Activated CD8-positive, alpha-beta memory T cell treated with anti-CD3 and anti-CD28 coated beads, Interleukin-2, amount 50 U/mL, for 1 hour (primary cell): Measurements from ENCODE around the gene DOCK6.

ENCODE experiments used
- DNase-seq: peaks from one replicate; pipeline ENCODE4 v3.0.0-alpha.2; 2020; ENCODE audit errors: extremely low read depth

Gene DOCK6

DNA sequence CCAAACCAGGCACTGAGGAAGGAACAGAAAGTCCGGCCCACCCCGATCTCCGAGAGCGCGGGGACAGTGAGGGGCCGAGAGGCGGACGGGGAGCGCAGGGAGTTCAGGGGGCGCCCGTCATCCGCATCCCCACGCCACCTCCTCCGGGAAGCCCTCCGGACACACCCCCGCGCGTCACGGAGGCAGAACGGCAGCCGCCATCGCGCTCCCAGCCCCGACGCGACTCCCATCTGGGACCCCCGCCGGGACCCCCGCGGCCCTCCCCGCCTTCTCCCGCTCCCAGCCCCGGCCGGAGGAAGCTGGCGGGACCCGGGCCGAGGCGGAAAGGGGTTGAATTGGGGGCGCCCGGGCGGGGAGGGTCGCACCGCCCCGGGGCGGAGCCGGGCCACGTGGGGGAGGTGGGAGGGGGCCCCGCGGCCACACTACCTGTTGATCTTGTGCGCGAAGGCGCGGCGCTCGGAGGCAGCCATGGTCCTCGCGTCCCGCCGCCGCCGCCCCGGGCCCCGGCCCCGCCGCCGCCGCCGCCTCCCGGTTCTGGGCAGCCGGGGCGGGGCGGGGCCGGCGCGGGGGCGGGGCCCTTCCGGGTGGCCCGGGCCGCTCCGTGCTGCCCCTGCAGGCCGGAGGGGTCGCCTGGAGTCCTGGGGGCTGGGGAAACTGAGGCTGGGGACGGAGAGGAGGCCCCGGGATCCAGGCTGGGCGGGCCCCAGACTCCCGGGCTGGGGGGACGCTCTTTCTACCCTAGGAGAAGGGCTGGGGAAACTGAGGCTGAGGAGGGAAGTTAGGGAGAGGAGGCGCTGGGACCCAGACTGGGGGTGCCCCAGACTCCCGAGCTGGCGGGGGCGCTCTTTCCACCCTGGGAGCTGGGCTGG, at the start of gene DOCK6:
Gene DOCK6, minus strand, starts transcription at position 554 of the 869 bp plus-strand sequence. Its CDS starts 84 bp downstream, at position 470.
- no peak for DNase-seq

DNA sequence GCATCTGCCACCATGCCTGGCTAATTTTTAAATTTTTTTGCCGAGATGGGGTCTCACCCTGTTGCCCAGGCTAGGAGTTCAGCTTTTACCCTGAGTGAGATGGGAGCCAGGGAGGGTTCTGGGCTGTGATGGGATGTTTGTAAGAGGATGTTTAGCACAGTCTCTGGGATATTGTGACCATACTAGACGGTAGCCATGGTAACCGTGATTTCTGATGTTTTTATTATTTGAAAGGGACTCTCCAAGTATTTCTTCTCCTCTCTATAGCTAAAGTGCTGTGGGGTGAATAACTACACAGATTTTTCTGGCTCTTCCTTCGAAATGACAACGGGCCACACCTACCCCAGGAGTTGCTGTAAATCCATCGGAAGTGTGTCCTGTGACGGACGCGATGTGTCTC, 44.0 kb upstream of the DOCK6 start:
- DNase-seq = no peak

- DNase-seq = no peak
These were observed 42.6 kb upstream of the DOCK6 start for GRCh38 chr19:11304936-11305335.

GRCh38 chr19:11300811-11301120, 38.4 kb upstream of the DOCK6 start:
- no peak for DNase-seq

DNA sequence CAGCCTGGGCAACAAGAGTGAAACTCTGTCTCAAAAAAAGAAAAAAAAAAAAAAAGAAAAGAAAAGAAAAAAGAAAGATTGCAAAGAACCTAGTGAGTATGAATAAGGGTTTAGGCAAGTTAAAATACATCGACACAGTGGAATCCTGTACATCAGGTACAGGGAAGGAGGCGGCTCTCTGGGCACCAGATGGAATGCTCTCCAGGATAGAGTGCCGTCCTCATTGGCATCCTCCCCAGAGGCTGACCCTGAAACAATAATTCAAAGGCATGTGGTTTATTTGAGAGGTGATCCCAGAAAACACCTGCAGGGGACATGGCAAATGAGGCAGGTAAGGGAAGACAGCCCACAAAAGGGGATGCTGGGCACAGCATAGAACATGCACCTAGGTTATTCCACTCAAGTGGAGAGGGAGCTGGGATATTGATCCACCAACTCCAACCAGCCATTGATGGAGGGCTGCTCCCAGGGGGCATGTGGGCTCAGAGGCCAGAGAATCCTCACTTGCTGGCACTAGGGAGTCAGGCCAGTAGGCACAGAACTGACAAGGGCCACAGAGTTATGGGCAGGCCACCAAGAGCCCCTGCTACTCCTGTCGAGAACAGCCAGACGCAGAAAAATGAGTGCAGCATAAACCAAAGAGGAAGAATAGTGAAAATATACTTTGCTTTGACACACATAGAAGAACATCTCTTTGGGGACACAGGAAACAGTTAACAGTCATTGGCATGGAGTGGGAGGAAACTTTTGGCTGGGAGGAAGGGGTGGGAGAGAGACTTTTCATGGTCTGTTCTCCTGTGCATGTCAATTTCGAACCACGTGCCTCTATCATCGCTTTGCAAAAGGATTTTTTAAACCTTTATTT, 37.9 kb upstream of the DOCK6 start:
- DNase-seq = no peak

- DNase-seq = no peak
These were observed 33.9 kb upstream of the DOCK6 start for GRCh38 chr19:11296264-11296663.

GRCh38 chr19:11295665-11296245, 33.4 kb upstream of the DOCK6 start, which contains the start of gene TSPAN16:
Gene TSPAN16 (plus strand): TSS chr19:11296160. CDS start chr19:11296298, 138 bp downstream.
- DNase-seq = no peak

- no peak for DNase-seq
These were observed 32.9 kb upstream of the DOCK6 start for GRCh38 chr19:11295180-11295579.

DNA sequence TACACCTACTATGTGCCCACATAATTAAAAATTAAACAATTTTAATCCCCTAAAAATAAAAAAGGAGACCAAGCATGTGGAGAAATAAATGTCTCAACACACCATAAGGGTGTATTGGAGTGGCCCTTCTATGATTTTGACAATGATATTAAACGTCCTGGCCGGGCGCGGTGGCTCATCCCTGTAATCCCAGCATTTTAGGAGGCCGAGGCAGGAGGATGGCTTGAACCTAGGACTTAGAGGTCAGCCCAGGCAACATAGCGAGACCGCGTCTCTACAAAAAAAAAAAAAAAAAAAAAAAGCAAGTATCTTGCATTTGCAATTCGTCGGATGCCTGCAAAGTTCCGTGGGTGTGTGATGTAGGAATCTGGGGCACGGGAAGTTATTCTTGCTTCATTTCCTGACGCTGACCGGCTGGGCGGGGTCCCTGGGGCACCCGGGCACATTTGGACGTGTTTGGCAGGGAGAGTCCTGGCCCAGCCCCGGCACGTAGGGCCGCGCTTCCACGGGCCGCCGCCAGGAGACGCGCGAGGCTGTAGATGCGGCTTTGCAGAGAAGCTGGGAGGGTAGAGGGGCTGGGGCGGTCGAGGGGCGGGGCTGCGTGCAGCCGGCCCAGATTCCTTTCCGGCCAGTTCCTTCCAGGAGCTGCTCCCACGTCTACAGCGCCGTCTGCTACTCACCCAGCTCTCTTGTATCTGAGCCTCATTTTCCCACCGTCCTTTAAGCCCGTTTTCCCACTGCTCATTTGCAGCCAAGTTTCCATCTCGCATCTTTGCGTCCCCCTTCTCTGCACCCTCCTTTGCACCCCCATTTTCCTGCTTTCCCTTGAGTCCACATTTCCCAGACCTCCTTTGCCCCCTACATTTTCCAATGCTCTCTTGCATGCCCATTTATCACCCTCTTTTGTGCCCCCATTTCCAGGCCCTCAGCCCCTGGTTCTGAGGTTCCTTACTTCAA, 31.4 kb upstream of the DOCK6 start:
- DNase-seq = no peak

- DNase-seq = no peak
These were observed 29.7 kb upstream of the DOCK6 start for GRCh38 chr19:11291991-11292390.

GRCh38 chr19:11291415-11291814, 29.1 kb upstream of the DOCK6 start:
- DNase-seq = no peak

GRCh38 chr19:11290256-11290655, 27.9 kb upstream of the DOCK6 start:
- no peak for DNase-seq

GRCh38 chr19:11288349-11288748, 26.0 kb upstream of the DOCK6 start:
- no peak for DNase-seq

DNA sequence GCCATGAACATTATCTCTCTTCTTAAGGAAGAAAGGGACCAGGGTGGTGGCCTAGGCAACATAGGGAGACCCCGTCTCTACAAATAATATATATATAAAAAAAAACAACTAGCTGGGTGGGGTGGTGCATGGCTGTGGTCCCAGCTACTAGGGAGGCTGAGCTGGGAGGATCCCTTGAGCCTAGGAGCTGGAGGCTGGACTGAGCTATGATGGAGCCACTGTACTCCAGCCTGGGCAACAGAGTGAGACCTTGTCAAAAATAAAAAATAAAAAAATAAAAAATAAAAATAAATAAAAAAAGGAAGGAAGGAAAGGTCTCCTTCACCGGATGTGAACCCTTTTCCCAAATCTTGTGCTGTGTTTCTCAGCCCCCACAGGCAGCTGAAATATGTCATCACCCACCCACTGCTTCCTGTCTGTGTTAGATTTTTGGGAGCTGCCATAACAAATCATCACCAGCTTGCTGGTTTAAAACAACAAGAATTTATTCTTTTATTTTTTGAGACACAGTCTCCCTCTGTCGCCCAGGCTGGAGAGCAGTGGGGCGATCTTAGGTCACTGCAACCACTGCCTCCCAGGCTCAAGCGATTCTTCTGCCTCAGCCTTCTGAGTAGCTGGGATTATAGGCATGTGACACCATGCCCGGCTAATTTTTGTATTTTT, 24.1 kb upstream of the DOCK6 start:
- no peak for DNase-seq

DNA sequence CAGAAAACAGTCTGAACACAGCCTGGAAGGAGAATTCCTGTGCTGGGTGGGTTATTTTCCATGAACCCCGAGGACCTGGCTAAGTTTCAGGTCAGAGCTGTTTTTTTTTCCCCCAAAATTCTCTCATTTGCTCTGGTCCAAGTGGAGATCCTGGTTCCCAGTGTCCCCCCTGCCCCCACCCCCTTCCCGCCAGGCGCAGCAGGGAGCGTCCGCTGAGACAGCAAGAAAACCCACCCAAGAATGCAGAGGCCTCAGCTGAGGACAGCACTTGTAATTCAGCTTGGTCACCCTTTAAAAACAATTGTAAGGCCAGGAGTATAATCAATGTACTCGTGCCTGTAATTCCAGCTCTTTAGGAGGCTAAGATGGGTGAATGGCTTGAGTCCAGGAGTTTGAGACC, 22.2 kb upstream of the DOCK6 start:
- DNase-seq = no peak

GRCh38 chr19:11281356-11282049, 19.2 kb upstream of the DOCK6 start:
- no peak for DNase-seq

DNA sequence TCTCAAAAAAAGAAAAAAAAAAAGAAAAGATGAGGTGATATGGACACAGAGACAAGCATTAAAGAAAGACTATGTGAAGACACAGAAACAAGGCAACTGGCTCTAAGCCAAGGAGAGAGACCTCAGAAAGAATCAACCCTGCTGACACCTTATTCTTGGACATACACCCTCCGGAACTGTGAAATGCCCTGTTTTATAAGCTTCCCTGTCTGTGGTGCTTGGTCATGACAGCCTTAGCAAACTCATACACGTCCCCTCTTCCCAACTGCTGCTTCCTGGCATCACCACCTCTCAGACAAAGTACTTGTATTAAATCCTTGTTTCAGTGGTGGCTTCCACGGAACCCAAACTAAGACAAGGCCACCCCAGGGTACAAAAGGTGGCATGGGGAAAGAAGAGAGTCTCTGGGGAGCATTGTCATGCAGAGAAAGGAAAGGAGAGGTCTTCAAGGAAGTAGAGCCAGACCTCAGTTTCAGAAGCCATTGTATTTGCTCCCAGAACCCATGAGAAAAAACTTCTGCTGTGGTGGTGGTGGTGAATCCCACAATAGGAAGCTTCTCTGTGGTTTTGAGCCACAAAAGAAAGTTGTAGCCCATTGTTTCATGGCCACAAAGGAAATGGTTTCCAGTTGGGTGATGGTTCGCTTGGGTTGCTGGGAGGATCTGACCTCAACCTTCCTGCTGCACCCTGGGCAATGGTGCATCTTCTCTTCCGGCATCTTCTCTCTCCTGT, 17.3 kb upstream of the DOCK6 start:
- DNase-seq = no peak

DNA sequence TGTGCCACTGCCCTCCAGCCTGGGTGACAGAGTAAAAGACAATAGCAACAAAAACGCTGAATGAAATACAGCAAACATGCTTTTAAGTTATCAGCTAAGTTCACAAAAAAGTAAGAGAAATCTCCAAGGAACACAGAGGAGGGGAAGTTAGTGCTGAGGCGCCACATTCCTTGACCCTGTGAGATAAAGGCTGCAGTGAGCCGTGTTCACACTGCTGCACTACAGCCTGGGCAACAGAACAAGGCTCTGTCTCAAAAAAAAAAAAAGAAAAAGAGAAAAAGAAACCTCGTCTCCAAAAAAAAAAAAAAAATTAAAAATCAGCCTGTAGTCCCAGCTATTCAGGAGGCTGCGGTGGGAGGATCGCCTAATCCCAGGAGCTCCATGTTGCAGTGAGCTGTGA, 16.3 kb upstream of the DOCK6 start:
- no peak for DNase-seq

- DNase-seq = no peak
These were observed 12.3 kb upstream of the DOCK6 start for GRCh38 chr19:11274533-11275086.
